GM13976 (cell line): Measurements from ENCODE around the gene COL6A3.

Experiments used
- DNase-seq: peaks from one replicate; pipeline ENCODE4 v3.0.0; 2012; ENCODE audit warnings: low spot score
- in situ Hi-C: fragments of 300-500 bp; cut with MboI; formaldehyde crosslinking; loops from one replicate; pipeline ENCODE4 v1.12.0; 2022; ENCODE audit warnings: low sequenced_read_pairs, mixed read lengths, inconsistent platforms; ENCODE audit not compliant: unreplicated experiment
- TF ChIP-seq, protein P1 (sequence below): IDR thresholded peaks from 2 replicates; pipeline ENCODE4 v1.5.1; 2012; ENCODE audit warnings: borderline replicate concordance, mild to moderate bottlenecking; ENCODE audit not compliant: insufficient read depth; ENCODE audit errors: extremely low read depth, missing control alignments, control extremely low read depth

The COL6A3 gene

DNA sequence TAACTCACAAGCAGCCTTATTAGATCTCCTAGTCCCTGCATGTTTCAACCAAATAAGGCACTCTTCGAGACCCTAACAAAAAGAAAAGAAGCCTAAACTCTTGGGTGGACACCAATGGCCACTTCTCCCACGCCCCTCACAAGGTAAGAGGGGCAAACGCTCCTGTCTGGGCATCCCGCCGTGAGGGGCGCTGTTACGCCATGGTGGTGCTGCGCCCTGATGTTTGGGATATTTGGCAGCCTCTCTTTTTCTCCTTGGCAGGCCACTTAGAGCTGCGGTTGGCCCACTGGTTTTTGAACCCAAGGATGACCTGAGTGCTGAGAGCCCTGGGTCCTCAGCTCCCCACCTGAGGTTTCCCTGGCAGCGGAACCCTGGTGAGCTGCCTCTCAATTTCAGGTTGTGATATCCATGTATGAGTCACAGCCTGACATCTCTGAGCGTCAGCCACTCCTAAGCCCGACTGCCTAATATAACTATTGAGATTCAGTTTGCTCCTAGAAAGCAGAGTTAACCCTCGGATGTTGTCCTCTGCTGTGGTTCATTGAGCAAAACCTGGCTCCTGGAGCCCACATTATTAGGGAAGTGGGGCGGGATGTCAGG is 103.3 kb downstream of the COL6A3 start:
- TF ChIP-seq, protein P1, sequence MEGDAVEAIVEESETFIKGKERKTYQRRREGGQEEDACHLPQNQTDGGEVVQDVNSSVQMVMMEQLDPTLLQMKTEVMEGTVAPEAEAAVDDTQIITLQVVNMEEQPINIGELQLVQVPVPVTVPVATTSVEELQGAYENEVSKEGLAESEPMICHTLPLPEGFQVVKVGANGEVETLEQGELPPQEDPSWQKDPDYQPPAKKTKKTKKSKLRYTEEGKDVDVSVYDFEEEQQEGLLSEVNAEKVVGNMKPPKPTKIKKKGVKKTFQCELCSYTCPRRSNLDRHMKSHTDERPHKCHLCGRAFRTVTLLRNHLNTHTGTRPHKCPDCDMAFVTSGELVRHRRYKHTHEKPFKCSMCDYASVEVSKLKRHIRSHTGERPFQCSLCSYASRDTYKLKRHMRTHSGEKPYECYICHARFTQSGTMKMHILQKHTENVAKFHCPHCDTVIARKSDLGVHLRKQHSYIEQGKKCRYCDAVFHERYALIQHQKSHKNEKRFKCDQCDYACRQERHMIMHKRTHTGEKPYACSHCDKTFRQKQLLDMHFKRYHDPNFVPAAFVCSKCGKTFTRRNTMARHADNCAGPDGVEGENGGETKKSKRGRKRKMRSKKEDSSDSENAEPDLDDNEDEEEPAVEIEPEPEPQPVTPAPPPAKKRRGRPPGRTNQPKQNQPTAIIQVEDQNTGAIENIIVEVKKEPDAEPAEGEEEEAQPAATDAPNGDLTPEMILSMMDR: no peak
- no peak for DNase-seq
- in situ Hi-C loops: no loop called here

DNA sequence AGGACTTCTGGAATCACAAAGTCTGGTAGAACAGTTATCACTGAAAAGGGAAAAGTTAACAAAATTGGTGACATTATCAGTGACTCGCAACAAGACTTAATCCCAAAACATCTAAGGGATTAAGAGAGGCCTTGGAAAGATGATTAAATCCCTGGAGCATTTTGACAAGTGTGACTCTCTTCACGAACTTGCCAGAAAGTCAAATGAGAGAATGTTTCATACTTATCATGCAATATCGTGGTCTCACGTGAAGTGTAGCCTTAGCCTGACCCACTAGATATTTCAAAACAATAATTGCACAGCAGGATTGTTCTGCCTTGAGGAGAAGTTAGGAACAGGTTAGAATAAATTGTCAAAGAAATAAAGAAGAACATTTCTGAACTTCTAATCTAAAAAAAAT is 104.5 kb downstream of the COL6A3 start:
- DNase-seq: no peak
- TF ChIP-seq, protein P1: no peak
- in situ Hi-C loops: no loop called here

DNA sequence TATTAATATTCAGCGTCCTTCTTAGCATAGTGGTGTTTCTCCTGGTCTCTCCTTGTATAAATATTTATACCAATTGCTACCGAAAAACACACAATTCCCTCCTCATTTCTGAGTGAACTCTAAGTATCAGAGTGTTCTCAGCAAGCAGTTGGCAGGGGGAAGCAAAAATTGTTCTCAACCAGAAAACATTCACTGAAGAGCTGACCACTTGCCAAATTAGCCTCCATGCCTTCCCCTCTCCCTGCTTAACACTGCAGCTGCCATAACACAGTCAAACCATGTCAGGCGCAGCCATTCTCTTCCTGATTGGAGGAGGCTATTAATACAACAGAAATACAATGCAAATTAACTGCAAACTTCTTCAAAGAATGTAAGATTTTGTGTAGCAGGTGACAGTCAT is 105.0 kb downstream of the COL6A3 start:
- TF ChIP-seq, protein P1: no peak
- no peak for DNase-seq
- in situ Hi-C loops: no loop called here

DNA sequence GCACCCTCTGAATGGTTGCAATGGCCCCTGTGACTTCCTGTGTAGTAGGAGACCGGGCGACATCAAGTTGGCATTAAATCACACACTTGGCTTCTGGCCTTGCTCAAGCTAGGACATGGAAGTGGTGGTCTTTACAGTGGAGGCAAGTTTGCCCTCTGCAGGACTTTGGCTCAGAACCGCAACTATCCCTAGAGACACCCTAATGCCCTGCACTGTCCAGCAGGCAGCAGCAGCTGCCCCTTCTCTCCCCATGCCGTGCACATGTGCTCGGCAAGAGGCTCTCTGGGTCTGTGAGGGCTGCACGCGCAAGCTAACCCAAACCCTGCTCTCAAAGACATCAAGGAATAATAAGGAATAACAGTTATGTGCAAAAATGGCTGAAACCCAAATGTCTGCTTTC is 106.5 kb downstream of the COL6A3 start:
- TF ChIP-seq, protein P1: no peak
- in situ Hi-C loops: no loop called here
- DNase-seq: no peak

DNA sequence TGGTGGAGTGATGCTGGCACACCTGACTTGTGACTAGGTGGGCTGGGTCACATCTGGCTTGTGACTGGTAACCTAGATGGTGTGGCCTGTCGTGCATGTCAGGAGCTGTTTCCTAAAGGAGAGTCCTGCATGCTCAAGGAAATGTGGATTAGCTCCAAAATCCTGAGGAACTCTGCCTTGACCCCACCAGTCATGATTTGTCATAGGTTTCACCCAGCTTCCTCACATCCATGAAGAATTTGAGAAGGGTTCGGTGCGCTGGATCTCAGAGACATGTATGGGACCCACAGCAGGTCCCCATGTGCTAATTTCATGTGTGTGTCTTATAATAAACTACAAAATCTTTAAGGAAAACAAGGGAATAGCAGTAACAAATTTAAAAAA is 107.2 kb downstream of the COL6A3 start:
- TF ChIP-seq, protein P1: no peak
- DNase-seq: no peak
- in situ Hi-C loops: no loop called here

DNA sequence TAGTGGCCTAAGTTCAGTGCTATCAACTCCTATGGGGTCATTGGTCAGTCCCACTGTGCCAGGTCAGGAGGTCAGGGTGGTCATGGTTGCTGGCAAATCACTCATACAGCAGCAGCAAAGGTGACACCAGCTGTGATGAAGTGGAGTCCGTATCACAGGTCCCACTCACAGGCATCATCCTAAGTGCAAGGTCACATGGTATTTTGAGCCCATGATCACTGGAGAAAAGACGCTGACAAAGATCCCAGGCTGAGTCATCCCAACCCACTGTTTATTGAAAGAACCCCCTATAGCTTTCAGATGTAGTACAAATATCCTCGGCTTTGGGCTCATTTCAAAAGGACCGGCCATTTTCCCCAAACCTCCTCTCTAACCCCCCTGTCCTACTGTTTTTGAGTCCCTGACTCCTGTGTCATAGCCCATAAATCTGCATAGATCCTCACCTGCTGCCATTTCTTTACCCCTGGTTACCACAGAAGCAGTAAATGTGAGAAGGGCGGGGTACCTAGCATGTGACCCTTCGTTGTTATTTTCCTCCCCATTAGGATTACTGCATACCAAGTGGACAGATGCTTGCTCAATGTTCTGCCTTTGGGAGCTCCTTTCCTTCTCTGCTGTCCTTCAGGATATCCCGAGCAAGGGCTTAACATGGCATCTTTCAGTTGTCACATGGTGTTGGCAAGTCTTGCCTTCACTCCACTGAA is 107.7 kb downstream of the COL6A3 start:
- no peak for DNase-seq
- TF ChIP-seq, protein P1: no peak
- in situ Hi-C loops: no loop called here
